Sigmoid colon (tissue), 7 donors: ENCODE data around the gene CLMP. TPM values are rescaled to one million over a fixed set of nuclear protein-coding genes. Genes with fewer than 3 reads are reported as not detected.

ENCODE experiments used
- DNase-seq: peaks from one replicate; pipeline ENCODE4 v3.0.0-alpha.2; 2019
- H3K27ac ChIP-seq, 4 donors: fragments of 200-600 bp; sonication (generic); one replicate each; pipeline ENCODE4 v1.5.1; 2016 to 2019; ENCODE audit warnings: mild to moderate bottlenecking in 1 of 4
- H3K27me3 ChIP-seq, 3 donors: fragments of 200-600 bp; sonication (generic); one replicate each; pipeline ENCODE4 v1.5.1; 2019; ENCODE audit warnings: mild to moderate bottlenecking in 1 of 3
- H3K36me3 ChIP-seq, 4 donors: fragments of 200-600 bp; sonication (generic); one replicate each; pipeline ENCODE4 v1.5.1; 2016 to 2019
- H3K4me1 ChIP-seq, 4 donors: fragments of 200-600 bp; sonication (generic); one replicate each; pipeline ENCODE4 v1.5.1; 2017 to 2019
- H3K4me3 ChIP-seq, 4 donors: fragments of 200-600 bp; sonication (generic); one replicate each; pipeline ENCODE4 v1.5.1; 2017 to 2019; ENCODE audit warnings: mild to moderate bottlenecking in 2 of 4, moderate library complexity in 1 of 4
- H3K9me3 ChIP-seq, 4 donors: fragments of 200-600 bp in 3 of 4; sonication (generic) in 3 of 4; one replicate each; pipeline versions ENCODE4 v1.5.1 to v1.6.1; 2013 to 2019
- CTCF ChIP-seq, 4 experiments: fragments of 450-650 bp in 3 of 4; fragments of 200-600 bp in 1 of 4; IDR thresholded peaks; one replicate each; pipeline ENCODE4 v1.5.1; 2016 to 2019; ENCODE audit warnings: antibody characterized with exemption in 4 of 4, mild to moderate bottlenecking in 3 of 4, moderate library complexity in 2 of 4
- EP300 ChIP-seq, 4 donors: sonication (generic); formaldehyde crosslinking; IDR thresholded peaks; one replicate each; pipeline ENCODE4 v1.6.1; 2017; ENCODE audit warnings: antibody characterized with exemption in 4 of 4
- POLR2A ChIP-seq, 2 donors: fragments of 450-650 bp; IDR thresholded peaks; one replicate each; pipeline ENCODE4 v1.6.1; 2016; ENCODE audit warnings: antibody characterized with exemption in 2 of 2, mild to moderate bottlenecking in 2 of 2, moderate library complexity in 2 of 2
- POLR2AphosphoS5 ChIP-seq, 4 donors: sonication (generic); formaldehyde crosslinking; IDR thresholded peaks; one replicate each; pipeline ENCODE4 v1.6.1; 2017; ENCODE audit warnings: antibody characterized with exemption in 4 of 4
- WGBS, 2 donors: extraction: QIAGEN DNeasy Blood & Tissue Kit; methylation state at CpG; one replicate each; pipeline ENCODE4 v1.1.7; 2013; 5-methylcytosine and 5-hydroxymethylcytosine counted together
- intact Hi-C: fragments of 100-400 bp; cut with DNase I; formaldehyde crosslinking; loops from one replicate; pipeline ENCODE4 v1.15.1; 2023
- polyA plus RNA-seq, 3 donors: library from polyadenylated mRNA; stranded (reverse); fragments of 200-250 nt; gene quantifications; one replicate each; pipeline ENCODE4 v1.2.3, GENCODE V29; 2013
- total RNA-seq, 4 donors: library from RNA; depleted of rRNA; stranded (reverse); fragments of >200 nt; gene quantifications; one replicate each; pipeline ENCODE4 v1.1.0, GENCODE V29; 2016
- donor health status: healthy with polysubstance abuse.
- donor health status: Bipolar disorder and iron deficiency.
- donor health status: healthy.

Gene CLMP
- total and polyA plus RNA-seq, 7 donors = 1.4 to 180 (median 104) TPM

GRCh38 chr11:123219066-123219690 lies 24.1 kb upstream of the CLMP start:
- DNase-seq = peak; percentile 80
- H3K4me1 ChIP-seq = peaks cover 0 to 29% (median 16%) of the 10 kb centered on the region in 4 donors
- H3K4me3 ChIP-seq = no peak overlapping the region
- WGBS, 2 donors = 71 to 77% methylated on average over 9 of the region's 9 CpGs
- peaks cover 0 to 3% (median 0%) of the 10 kb centered on the region in 4 donors for H3K9me3 ChIP-seq
- intact Hi-C loops = no loop called here
- no peaks in the 10 kb centered on the region for H3K27me3 ChIP-seq
- TF ChIP-seq POLR2AphosphoS5 (IDR thresholded peaks at IDR 0.05) = peak in 3 of 4 donors; percentile 40 to 63 (median 62)
- no peak for TF ChIP-seq EP300 (IDR thresholded peaks at IDR 0.05)
- H3K27ac ChIP-seq = peak overlapping the region; percentile 20 to 72 (median 65)
- no peaks in the 10 kb centered on the region for H3K36me3 ChIP-seq

GRCh38 chr11:123218451-123218850 lies 23.4 kb upstream of the CLMP start:
- DNase-seq = no peak
- H3K27ac ChIP-seq = peak overlapping the region in 3 of 4 donors; percentile 64 to 72 (median 66)
- intact Hi-C loops = no loop called here
- no peaks in the 10 kb centered on the region for H3K36me3 ChIP-seq
- WGBS, 2 donors = 75 to 82% methylated on average over 5 of the region's 5 CpGs
- H3K27me3 ChIP-seq = no peaks in the 10 kb centered on the region
- H3K9me3 ChIP-seq = peaks cover 0 to 3% (median 0%) of the 10 kb centered on the region in 4 donors
- no peak overlapping the region for H3K4me3 ChIP-seq
- H3K4me1 ChIP-seq = peaks cover 0 to 29% (median 16%) of the 10 kb centered on the region in 4 donors
- TF ChIP-seq CTCF (IDR thresholded peaks at IDR 0.05) = no peak
- TF ChIP-seq POLR2A (IDR thresholded peaks at IDR 0.05) = no peak

GRCh38 chr11:123217897-123218296 lies 22.8 kb upstream of the CLMP start:
- Histone ChIP-seq H3K27me3 (no peaks in the 10 kb centered on the region), H3K4me3 (no peak overlapping the region), H3K4me1 (peaks cover 0 to 34% (median 16%) of the 10 kb centered on the region in 4 donors), H3K36me3 (no peaks in the 10 kb centered on the region), H3K27ac (peak overlapping the region in 2 of 4 donors; percentile 64 to 66), H3K9me3 (peaks cover 0 to 3% (median 0%) of the 10 kb centered on the region in 4 donors)
- intact Hi-C loops = no loop called here
- no peak for DNase-seq
- TF ChIP-seq EP300 (IDR thresholded peaks at IDR 0.05) (no peak), POLR2AphosphoS5 (IDR thresholded peaks at IDR 0.05) (no peak), POLR2A (IDR thresholded peaks at IDR 0.05) (no peak), CTCF (IDR thresholded peaks at IDR 0.05) (no peak)
- WGBS, 2 donors = 5 to 28% methylated on average over 3 of the region's 3 CpGs

GRCh38 chr11:123216249-123216648 lies 21.2 kb upstream of the CLMP start:
- WGBS, 2 donors = 27 to 77% methylated on average over 12 of the region's 12 CpGs
- intact Hi-C loops = no loop called here
- Histone ChIP-seq H3K27me3 (no peaks in the 10 kb centered on the region), H3K9me3 (no peaks in the 10 kb centered on the region), H3K36me3 (no peaks in the 10 kb centered on the region), H3K27ac (no peak overlapping the region), H3K4me3 (no peak overlapping the region), H3K4me1 (peaks cover 0 to 43% (median 28%) of the 10 kb centered on the region in 4 donors)
- no peak for TF ChIP-seq CTCF (IDR thresholded peaks at IDR 0.05)
- TF ChIP-seq EP300 (IDR thresholded peaks at IDR 0.05) = no peak
- no peak for TF ChIP-seq POLR2AphosphoS5 (IDR thresholded peaks at IDR 0.05)
- no peak for TF ChIP-seq POLR2A (IDR thresholded peaks at IDR 0.05)
- no peak for DNase-seq

GRCh38 chr11:123214940-123215339 lies 19.9 kb upstream of the CLMP start:
- H3K4me1 ChIP-seq = peaks cover 0 to 56% (median 40%) of the 10 kb centered on the region in 4 donors
- peak overlapping the region in 1 of 4 donors; percentile 4 for H3K27ac ChIP-seq
- TF ChIP-seq EP300 (IDR thresholded peaks at IDR 0.05) (no peak), POLR2A (IDR thresholded peaks at IDR 0.05) (no peak), POLR2AphosphoS5 (IDR thresholded peaks at IDR 0.05) (no peak), CTCF (IDR thresholded peaks at IDR 0.05) (no peak)
- intact Hi-C loops = no loop called here
- 93 to 97% methylated on average over 1 of the region's 1 CpG for WGBS, 2 donors
- no peak overlapping the region for H3K4me3 ChIP-seq
- DNase-seq = no peak
- no peaks in the 10 kb centered on the region for H3K9me3 ChIP-seq
- no peaks in the 10 kb centered on the region for H3K36me3 ChIP-seq
- H3K27me3 ChIP-seq = no peaks in the 10 kb centered on the region
